Measurements from ENCODE around the gene ANKRD13A.
"Not testable (repeated sequence)": the region's sequence is repeated elsewhere in the genome, so short reads cannot be mapped to it uniquely, and the experiment has no call there.

The ANKRD13A gene

GRCh38 chr12:109983432-109984142 lies 15.6 kb upstream of the ANKRD13A start:
- no peak for DNase-seq (ENCODE audit: low read depth in 2 of 3, low spot score in 1 of 3)

GRCh38 chr12:109986236-109986635 lies 13.0 kb upstream of the ANKRD13A start:
- DNase-seq (ENCODE audit: low read depth in 2 of 3, low spot score in 1 of 3) = not testable (repeated sequence)

DNA sequence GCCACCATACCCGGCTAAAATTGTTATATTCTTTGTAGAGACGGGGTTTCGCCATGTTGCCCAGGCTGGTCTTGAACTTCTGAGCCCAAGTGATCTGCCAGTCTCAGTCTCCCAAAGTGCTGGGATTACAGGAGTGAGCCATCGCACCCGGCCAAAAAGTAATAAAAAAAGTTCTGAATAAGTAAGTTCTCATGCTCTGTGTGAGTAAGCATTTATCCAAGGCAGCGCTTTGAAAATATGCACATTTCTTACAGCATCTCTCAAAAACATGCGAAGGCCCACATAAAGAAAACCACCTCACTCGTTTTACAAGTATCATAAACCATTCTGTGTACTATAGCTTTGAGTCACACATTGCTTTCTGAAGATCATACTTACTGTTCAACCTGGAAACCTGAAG lies 11.6 kb upstream of the ANKRD13A start:
- DNase-seq (ENCODE audit: low read depth in 2 of 3, low spot score in 1 of 3) = no peak

GRCh38 chr12:109988274-109988673 lies 11.0 kb upstream of the ANKRD13A start:
- DNase-seq (ENCODE audit: low read depth in 2 of 3, low spot score in 1 of 3) = no peak

- DNase-seq (ENCODE audit: low read depth in 2 of 3, low spot score in 1 of 3) = no peak
Measured at GRCh38 chr12:109988903-109989302, 10.3 kb upstream of the ANKRD13A start.

GRCh38 chr12:109989380-109989779 lies 9.8 kb upstream of the ANKRD13A start:
- DNase-seq (ENCODE audit: low read depth in 2 of 3, low spot score in 1 of 3) = no peak

DNA sequence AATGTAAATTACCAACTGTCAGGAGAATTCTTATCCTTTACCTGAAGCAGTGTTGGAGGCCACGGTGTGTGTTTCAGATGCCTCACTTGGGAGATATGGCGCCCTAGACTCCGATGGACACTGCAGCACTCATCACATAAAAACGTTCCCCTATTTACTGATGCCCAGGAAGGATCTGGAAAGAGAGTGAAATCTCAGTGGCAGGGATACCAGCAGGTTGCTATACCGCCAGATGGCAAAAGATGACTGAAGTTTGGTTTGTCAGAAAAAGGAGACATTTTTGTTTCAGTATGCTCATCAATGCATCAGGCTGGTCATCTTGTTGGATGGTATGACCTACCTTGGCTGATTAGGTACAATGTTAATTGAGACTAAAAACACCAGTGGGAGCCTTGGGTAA lies 7.6 kb upstream of the ANKRD13A start:
- no peak for DNase-seq (ENCODE audit: low read depth in 2 of 3, low spot score in 1 of 3)

DNA sequence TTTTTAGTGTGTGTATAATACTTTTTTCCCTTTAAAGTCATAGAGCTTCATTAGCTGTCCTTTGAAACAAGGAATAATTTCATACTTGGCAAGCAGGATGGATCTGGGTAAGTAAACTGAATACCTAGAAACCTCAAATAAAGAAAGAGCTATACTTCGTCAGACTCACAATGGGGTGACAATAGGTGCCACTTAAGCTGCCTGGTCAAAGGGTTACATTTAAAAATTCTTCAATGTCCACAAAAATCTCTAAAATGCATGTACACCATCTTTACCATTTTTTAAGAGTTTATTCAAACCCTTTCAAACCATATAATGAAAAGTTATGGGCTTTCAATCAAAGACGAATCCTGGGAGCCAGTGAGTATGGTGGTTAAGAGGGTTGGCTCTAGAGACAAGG lies 6.1 kb upstream of the ANKRD13A start:
- no peak for DNase-seq (ENCODE audit: low read depth in 2 of 3, low spot score in 1 of 3)

DNA sequence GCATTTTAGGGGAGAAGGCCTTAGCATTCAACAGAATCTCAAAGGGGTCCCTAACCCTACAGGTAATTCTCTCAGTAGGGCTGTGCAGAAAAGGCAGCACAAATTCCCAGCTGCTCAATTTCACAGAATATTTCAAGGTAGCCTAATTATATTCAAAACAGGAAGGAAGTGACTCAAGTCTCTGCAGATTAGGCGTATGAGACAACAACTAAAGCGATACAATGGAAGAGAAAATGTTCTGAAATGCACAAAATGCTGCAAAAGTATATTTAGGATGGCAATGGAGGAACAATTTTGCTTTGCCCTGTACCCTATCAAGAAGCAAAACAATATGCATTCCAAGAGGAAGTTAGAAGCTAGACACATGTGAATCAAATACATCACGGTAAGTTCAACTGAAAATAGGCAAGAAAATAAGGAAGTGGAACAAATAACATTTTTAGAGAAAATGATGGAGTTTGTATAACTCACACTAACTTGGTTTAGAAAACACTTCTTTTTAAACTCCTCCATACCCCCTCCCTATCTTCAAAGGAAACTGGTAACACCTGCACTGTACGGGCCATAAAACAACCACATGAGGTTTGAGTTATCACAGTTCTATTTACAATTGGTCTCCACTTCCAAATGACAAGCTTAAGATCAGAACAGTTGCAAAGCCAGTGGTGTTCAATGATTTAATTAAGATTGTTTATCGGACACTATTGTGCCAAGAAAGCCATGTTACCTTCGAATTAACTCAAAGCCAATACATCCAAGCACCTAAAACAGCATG lies 4.6 kb upstream of the ANKRD13A start:
- no peak for DNase-seq (ENCODE audit: low read depth in 2 of 3, low spot score in 1 of 3)

GRCh38 chr12:109995361-109995685 lies 3.9 kb upstream of the ANKRD13A start:
- no peak for DNase-seq (ENCODE audit: low read depth in 2 of 3, low spot score in 1 of 3)

DNA sequence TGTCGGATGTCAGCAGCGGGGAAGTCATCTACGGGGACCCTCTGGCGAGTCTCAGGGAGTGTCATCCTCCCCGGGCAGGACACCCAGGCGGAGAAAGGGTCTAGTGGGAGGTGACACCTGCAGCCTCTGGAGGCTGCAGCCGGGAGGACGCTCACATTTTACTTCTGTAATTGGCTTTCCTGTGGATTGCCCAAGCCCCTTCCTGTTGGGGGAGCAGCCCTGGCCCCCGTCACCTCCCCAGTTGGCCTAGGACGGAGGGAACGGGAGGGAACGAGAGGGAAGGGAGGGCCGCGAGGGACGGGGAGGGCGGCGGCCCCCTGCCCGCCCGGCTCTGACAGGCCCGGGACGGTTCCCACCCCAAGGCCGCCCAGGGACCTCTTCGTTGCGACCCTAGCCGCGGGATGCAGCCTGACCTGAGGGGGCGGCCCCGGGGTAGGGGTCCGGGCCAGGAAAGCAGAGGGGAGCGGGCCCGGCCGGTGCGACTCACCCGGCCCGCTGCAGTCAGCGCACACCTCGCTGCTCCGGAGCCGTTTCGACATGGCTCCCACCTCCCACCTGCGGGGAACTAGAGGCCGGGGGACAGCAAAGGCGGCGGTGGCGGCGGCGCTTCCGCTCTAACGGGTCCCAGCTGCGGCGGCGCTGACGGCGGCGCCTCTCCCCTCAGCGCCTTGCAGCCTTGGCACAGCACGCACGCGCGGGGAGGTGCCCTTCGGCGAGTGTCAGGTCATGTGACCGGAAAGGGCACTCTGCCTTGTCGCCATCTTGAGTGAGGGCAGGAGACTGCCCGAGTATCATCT lies 3.3 kb upstream of the ANKRD13A start, which contains the start of gene GIT2:
Gene GIT2, minus strand, starts transcription at position 683 of the 797 bp plus-strand sequence. Its CDS starts 144 bp downstream, at position 539.
- DNase-seq (ENCODE audit: low read depth in 2 of 3, low spot score in 1 of 3) = peak; percentile 84 to 93 (median 92)

DNA sequence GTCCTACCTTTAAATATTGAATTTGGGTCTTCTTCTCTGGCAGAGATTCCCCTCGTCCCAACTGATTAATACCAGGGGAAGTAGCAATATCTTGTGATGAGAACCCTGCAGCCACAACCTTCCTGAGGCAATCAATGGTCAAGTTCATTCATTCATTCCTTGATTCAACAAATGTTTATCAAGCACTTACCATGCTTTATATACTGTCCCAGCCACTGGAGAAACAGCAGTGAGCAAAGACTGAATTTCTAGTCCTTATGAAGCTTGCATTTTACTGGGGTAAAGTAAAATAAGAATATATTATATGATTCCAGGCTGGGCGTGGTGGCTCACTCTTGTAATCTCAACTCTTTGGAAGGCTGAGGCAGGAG lies 2.8 kb upstream of the ANKRD13A start:
- DNase-seq (ENCODE audit: low read depth in 2 of 3, low spot score in 1 of 3) = no peak

- DNase-seq (ENCODE audit: low read depth in 2 of 3, low spot score in 1 of 3) = no peak
Measured at GRCh38 chr12:109997393-109997792, 1.8 kb upstream of the ANKRD13A start.

DNA sequence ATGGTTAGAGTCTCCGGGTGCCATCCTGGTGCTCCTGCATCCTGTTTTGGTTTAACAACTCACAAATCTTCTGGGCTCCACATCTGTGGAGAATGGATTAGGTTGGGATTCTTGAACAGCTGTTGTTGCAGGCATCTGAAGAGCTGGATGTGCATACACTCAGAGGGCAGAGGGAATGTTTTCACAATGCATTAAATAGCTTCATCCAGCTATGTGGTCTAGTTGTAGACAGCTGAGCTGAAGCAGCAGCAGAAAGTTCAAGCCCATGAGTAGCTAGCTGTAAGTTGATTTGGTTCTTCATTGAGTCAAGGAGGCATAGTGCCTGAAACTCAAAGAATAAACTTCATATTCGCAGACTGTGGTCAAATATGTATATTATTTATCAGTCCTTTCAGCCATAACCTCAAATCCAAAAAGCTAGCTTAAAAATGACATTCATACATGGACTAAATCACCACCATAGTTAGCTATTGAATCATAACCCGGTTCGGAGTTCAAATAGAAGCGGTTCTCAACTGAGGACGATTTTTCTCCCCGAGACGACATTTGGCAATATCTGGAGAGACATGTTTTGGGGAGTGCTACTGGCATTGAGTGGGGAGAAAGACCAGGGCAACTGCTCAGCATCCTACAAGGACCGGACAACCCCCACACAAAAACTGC lies 858 bp upstream of the ANKRD13A start:
- DNase-seq (ENCODE audit: low read depth in 2 of 3, low spot score in 1 of 3) = no peak

DNA sequence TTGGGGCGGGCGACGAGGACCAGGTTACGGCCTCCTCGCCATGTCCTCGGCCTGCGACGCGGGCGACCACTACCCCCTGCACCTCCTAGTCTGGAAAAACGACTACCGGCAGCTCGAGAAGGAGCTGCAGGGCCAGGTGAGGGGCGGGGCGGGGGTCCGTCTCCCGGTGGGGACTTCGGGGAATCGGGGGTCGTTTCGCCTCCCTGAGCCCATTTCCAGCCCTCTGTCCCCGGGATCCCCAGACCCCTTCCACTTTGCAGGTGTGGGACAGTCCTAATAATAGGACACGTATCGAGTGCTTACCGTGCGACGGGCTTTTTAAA lies 380 bp downstream of the ANKRD13A start:
- DNase-seq (ENCODE audit: low read depth in 2 of 3, low spot score in 1 of 3) = no peak

DNA sequence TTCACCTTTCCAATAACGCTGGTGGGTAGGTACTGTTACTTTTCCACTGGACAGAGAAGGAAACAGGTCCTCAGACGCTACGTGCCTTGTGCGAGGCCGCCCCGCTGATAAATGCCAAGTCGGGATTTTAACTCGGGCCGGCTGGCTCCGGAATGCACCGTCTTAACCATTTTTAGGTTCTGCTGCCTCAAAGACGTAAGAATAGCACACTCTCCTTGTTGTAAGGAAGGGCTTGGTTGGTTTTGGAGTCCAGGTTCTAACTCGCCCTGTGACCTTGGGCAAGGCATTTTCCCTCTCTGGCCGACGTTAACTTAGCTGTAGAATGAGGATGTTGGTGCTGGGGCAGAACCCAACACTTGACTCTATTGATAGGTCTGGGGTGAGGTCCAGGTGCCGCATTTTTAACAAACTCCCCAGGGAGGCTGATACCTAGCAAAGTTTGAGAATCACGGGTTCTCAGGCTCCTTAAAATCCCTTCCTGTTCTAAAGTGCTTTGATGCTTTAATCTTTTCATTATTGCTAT lies 814 bp downstream of the ANKRD13A start:
- DNase-seq (ENCODE audit: low read depth in 2 of 3, low spot score in 1 of 3) = no peak

DNA sequence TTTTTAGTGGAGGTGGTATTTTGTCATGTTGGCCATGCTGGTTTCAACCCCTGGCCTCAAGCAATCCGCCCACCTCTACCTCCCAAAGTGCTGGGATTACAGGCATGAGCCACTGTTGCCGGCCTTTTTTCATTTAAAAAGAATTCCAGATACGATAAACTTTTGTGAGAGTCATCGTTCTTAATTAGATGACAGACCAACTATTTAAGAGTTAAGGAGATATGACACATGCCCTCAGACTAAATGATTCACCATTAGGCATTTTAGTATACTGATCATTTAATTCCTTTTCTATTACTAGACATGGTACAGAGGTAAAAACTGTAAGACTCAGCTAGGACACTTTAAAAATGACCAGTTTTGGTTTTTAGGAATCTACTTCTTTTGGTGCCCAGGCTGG lies 2.4 kb downstream of the ANKRD13A start:
- DNase-seq (ENCODE audit: low read depth in 2 of 3, low spot score in 1 of 3) = no peak

DNA sequence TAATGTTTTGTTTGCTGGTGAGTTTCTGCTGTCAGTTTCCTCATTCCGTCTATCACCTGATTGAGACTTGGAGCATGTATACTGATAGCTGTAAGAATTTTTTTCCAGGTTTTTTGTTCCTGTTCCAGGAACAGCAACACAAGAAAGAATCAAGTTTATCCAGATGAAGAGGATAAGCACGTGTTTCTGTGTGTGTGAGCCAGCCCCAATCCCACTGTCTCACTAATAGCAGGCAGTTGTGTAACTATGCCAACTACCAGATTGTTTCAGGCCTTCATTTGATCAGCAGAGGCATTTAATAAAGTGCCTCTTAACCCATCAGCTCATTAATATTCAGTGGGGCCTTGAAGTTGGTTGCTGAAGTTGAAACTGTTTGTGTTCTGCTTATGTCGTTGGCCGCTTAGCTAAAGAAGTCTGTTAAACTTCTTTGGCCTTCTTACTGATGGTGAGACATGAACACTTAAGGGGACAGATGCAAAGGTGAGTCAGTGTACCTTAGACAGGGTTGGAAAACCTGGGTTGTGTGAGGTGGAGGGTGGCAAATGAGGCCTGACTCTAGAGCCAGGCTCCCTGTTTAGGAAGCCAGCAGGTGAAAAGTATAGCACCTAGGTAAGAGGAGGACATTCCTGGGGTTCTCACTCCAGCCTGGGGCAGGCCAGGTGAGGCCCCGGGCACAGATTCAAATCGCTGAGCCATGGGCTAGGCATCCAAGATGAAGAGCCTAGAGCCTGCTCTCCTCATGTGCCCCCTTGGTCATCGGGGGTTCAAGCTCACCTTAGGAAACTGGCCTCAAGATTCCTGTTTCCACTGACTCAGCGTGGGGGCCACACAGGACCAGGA lies 3.7 kb downstream of the ANKRD13A start:
- DNase-seq (ENCODE audit: low read depth in 2 of 3, low spot score in 1 of 3) = no peak

DNA sequence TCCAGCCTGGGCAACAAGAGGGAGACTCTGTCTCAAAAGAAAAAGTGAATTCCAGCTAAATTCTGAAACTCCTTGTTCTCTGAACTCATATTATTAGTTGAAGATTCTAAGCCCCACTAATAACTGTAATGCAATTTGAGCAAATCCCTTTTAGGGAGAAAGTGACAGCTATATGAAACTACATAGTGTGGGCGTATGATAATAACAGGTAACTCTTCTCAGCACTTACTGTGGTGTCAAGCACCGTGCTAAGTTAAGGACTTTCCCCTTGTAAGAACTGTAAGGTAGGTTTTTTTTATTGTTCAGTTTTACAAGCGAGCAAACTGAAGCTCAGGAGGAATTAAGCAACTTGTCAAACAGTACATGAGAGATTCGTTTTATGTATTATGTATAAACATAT lies 5.4 kb downstream of the ANKRD13A start:
- no peak for DNase-seq (ENCODE audit: low read depth in 2 of 3, low spot score in 1 of 3)

GRCh38 chr12:110005319-110005973 lies 6.2 kb downstream of the ANKRD13A start:
- no peak for DNase-seq (ENCODE audit: low read depth in 2 of 3, low spot score in 1 of 3)

Measured in stimulated activated CD4-positive, alpha-beta T cell treated with anti-CD3 and anti-CD28 coated beads, Interleukin-12 subunit alpha, Interleukin-12 subunit beta, amount 100 ng/mL, for 48 hours (primary cell).